ENCODE data around the gene PCNT.

DNA sequence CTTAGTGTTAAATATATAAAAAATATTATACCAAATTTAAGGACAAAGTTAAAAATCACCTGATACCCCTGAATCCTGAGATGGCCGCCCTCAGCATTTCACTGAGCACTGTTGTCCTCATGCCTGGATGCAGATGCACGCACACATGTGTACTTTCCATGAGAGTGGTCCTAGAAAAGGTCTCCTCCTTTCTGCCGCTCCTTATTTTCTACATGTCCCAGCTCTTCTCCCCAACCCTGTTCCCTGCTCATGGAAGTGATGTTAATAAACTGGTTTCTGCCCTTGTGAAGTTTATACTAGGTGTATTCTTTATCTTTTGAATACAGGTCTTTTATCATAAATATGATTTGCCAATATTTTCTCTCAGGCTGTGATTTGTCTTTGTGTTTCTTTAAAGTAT is 167.6 kb downstream of the PCNT start:
- no peak for TF ChIP-seq FOSL1 (IDR thresholded peaks at IDR 0.05; ENCODE audit: insufficient read depth, low read depth, low read length)
- TF ChIP-seq, protein P1, sequence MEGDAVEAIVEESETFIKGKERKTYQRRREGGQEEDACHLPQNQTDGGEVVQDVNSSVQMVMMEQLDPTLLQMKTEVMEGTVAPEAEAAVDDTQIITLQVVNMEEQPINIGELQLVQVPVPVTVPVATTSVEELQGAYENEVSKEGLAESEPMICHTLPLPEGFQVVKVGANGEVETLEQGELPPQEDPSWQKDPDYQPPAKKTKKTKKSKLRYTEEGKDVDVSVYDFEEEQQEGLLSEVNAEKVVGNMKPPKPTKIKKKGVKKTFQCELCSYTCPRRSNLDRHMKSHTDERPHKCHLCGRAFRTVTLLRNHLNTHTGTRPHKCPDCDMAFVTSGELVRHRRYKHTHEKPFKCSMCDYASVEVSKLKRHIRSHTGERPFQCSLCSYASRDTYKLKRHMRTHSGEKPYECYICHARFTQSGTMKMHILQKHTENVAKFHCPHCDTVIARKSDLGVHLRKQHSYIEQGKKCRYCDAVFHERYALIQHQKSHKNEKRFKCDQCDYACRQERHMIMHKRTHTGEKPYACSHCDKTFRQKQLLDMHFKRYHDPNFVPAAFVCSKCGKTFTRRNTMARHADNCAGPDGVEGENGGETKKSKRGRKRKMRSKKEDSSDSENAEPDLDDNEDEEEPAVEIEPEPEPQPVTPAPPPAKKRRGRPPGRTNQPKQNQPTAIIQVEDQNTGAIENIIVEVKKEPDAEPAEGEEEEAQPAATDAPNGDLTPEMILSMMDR (IDR thresholded peaks at IDR 0.05; ENCODE audit: control extremely low read depth in 1 of 3, insufficient read depth in 1 of 3, low read depth in 1 of 3, low read length in 3 of 3) = no peak
- TF ChIP-seq POLR2A (IDR thresholded peaks at IDR 0.05; ENCODE audit: control extremely low read depth in 1 of 2, low read depth in 2 of 2, low read length in 2 of 2) = no peak
- TF ChIP-seq CREB1 (IDR thresholded peaks at IDR 0.05) = no peak
- TF ChIP-seq EZH2 (IDR thresholded peaks at IDR 0.05; ENCODE audit: low read depth, low read length, severe bottlenecking) = no peak
- TF ChIP-seq SUZ12 (IDR thresholded peaks at IDR 0.05; ENCODE audit: low read length) = no peak
- TF ChIP-seq, protein P2, sequence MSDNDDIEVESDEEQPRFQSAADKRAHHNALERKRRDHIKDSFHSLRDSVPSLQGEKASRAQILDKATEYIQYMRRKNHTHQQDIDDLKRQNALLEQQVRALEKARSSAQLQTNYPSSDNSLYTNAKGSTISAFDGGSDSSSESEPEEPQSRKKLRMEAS (IDR thresholded peaks at IDR 0.05) = no peak
- no peak for TF ChIP-seq HDAC2 (IDR thresholded peaks at IDR 0.05; ENCODE audit: borderline replicate concordance in 1 of 2, low read depth in 2 of 2, low read length in 2 of 2)
- TF ChIP-seq BCL11A (IDR thresholded peaks at IDR 0.05; ENCODE audit: low read depth in 2 of 2, low read length in 2 of 2) = no peak
- TF ChIP-seq POLR2AphosphoS5 (IDR thresholded peaks at IDR 0.05; ENCODE audit: low read depth, low read length) = no peak
- TF ChIP-seq CEBPB (IDR thresholded peaks at IDR 0.05; ENCODE audit: low read depth, low read length) = no peak
- TF ChIP-seq EP300 (IDR thresholded peaks at IDR 0.05; ENCODE audit: borderline replicate concordance in 1 of 2, low read depth in 2 of 2, low read length in 2 of 2) = no peak
- no peak for TF ChIP-seq CBX5 (IDR thresholded peaks at IDR 0.05; ENCODE audit: low read depth, low read length)
